Fibroblast of skin of back (primary cell): ENCODE data around the gene ZSCAN10. TPM values are rescaled to one million over a fixed set of nuclear protein-coding genes. Genes with fewer than 3 reads are reported as not detected.

Source experiments
- DNase-seq: peaks from one replicate; pipeline ENCODE4 v3.0.0-alpha.2; 2013
- polyA plus RNA-seq, 2 experiments: library from polyadenylated mRNA; unstranded; fragments of 120-200 nt; gene quantifications; one replicate each; pipeline ENCODE4 v1.2.1, GENCODE V29; 2013; ENCODE audit not compliant: insufficient read length in 2 of 2

Gene ZSCAN10
- not detected for polyA plus RNA-seq (2013, experiment 1 of 2; ENCODE audit: insufficient read length)
- not detected for polyA plus RNA-seq (2013, experiment 2 of 2; ENCODE audit: insufficient read length)

DNA sequence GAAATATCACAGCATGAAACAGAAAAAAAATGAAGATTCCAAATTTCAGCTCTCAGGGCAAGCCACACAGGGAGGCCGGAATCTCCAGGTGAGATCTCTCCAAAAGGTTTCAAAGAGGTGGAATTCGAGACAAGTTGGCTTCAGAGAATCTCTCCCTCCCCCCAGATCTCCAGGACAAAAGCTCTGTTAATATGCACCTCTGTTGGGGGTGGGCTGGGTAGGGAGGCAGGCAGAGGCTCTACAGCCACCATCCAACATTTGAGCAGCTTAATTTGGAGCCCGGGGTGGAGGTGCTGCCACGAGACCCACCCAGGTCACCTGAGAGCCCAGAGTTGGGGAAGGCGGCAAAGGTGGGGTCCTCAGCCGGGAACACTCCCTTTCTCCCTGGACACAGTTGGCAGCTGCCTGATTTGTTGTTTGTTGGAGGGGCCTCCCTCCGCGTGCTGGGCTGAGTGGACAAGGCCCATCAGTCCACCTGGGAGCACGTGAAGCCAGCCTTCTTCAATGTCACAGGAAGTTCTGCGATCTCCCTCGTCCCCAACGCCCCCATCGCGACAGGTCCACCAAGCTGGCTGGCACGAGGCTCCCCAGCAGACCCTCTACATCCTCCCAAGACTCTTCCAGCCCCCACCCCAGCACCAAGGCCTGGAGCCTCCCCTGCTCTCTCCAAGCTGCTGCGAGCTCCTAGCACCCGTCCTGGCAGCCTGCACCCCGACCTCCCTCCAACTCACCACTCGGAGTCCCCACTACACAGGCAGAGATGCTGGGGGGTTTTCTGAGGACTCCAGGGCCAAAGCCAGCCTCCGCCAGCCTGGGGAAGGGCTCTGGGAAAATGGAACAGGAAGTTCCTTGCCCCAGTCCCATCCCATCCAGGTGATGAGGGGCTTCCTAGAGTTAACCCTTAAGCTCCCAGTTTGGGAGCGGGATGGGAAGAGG lies at the start of gene ZSCAN10:
ZSCAN10 (minus strand) TSS at position 836 of the 936 bp plus-strand sequence. CDS start 6,357 bp downstream, outside the sequence.
- DNase-seq = no peak

DNA sequence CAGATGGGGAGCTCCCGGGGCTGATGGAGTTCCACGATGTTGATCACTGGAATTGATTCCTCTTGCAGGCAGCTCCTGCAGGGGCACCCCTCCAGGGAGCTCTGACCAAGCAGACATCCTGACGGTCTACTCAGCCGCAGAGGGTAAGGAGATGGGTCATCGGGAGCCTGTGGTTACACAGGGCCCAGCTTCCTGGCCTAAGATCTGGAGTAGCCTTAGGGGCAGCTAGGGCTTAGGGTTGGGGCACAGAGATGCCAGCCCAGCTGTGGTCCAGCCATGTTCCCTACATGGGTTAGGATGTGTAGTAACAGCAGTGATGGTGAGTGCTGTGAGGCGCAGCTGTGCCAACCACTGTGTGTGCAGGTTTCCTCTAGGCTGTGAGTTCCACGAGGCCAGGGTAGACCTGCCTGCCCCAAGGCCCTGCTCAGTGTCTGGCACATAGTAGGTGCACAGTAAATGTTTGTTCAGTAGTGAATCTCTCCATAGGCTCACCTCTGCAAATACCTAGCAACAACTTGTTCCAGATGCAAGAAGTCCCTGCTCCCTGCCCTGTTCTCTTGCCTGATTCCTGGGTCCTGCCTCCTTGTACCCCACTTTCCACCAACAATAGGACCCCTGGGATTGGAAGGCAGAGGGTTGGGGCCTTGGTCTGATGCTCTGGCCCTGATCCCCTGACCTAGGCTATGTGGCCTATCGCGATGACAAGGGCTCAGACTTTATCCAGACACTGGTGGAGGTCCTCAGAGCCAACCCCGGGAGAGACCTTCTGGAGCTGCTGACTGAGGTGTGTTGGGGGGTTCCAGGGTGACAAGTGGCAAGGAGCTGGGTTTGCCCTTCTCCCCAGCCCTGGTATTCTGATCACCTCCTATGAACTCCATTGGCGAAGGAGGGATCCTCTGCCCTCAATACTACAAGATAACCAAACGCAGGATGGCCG lies 49.4 kb upstream of the ZSCAN10 start:
- no peak for DNase-seq

DNA sequence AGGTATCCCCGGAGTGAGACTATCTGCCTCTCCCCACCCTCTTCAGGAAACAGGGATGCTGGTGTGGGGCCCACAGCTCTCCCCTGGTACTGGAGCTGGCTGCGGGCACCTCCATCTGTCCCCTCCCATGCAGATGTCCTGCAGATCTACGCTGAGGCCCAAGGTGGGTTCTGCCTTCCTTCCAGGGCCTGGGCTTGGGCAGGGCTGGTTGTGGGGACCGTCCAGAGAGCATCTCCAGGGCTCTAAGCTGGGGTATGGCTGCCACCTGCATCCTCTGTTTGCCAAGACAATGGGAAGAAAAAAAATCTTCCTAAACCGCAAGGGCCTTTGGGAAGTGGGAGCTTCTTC lies 48.6 kb upstream of the ZSCAN10 start:
- no peak for DNase-seq

DNA sequence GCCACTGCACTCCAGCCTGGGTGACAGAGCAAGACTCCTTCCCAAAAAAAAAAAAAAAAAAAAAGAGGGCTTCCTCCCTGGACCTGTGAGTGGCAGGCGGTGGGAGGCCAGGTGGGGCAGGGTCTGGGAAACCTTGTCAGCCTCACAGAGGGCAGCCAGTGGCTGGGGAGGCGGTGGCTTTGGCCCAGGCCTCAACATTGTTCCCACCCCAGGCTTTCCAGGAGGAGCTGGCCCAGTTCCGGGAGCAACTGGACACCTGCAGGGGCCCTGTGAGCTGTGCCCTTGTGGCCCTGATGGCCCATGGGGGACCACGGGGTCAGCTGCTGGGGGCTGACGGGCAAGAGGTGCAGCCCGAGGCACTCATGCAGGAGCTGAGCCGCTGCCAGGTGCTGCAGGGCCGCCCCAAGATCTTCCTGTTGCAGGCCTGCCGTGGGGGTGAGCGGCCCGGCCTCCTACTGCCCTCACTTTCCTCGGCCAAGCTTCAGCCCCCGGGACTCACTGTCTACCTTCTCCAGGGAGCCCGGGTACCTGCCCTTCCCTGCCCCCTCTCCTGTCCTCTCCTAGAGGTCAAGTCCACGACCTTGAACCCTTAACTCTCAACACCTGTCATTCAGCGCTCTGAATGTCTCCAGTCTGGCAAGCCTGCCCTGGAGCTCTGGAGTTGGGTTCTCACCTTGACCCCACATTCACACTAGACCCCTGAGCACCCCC lies 48.1 kb upstream of the ZSCAN10 start:
- no peak for DNase-seq

DNA sequence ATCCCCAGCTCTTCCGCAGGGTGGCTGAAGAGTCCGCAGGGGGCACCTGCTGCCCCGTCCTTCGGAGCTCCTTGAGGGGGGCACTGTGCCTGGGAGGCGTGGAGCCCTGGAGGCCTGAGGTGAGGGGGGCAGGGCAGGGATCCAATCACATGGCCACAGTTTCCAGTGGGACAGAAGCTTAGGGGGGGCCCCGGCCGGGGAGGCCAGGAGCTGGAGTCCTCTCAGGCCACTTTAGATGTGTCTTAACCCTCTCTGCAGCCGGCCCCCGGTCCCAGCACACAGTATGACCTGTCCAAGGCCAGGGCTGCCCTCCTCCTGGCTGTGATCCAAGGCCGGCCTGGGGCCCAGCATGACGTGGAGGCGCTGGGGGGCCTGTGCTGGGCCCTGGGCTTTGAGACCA lies 46.6 kb upstream of the ZSCAN10 start:
- DNase-seq = no peak

DNA sequence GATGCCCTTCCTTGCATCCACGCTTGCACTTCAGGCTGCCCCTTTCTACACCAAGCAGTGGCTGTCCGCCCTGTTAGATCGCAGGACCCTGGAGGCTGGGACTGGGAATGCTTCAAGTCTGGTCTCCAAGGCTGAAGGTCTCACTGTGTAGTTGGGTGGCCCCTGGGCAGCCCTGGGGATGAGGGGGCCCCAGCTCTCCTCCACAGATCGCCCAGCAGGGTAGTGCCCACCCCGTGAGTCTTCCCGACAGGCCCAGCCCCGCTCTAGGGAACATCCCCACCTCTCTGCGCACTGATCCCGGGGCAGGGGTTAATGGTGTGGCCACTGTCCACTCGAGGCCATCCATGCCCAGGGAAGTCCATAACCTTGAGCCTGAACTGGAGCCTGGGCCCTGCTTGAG lies 46.1 kb upstream of the ZSCAN10 start:
- DNase-seq = no peak

DNA sequence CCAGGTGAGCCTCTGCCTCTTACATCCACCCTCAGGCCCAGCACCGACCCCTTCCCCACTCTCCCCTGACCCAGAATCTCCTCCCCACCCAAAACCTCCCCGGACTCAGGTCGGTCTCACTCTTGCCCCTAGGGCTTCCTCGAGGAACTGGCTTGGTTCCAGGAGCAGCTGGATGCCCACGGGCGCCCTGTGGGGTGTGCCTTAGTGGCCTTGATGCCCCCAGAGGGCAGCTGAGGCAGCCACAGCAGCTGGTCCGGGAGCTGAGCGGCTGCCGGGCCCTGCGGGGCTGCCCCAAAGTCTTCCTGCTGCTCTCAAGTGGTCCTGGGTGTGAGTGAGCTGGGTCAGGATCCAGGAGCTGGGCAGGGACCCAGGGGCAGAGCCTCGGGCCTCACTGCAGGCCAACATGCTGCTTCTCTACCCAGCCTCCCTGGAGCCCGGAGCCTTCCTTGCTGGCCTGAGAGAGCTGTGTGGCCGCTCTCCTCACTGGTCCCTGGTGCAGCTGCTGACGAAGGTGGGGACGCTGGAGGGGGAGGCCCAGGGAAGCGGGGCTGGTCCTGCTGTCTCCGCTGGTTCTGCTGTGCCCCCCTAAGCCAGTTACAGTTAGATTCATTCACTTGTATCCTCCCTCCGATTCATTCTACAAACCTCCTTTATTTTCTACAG lies 45.4 kb upstream of the ZSCAN10 start:
- DNase-seq = no peak

DNA sequence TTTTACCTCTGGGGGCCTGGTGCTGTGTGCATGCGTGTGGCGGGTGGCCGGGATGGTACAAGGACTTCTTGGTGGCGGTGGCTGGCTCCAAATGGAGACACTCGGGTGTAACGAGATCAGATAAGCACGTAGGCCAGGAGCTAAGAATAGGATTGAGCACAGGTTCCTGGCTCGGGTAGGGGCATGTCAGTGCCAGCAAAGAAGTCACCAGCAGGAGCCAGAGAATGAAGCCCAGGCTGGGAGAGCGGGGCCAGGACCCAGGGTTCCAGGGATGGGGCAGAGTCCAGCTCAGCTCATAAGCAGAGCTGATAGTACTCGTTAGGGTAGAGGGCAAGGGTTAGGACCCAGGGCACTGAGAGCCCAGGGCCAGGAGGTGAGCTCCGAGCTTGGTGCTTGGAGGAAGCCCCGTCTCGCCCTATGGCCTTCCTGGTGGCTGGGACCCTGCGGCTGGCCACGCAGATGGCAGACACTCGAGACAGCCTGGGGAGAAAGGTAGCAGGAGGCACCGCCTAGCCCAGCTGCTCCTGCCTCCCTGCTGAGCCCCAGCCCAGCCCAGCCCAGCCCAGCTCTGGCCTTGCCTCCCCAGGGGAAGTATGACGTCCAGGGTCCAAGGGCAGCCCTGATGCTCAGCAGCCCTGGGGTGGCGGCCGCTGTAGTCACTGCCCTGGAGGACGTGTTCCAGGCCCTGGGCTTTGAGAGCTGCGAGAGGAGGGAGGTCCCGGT lies 44.7 kb upstream of the ZSCAN10 start:
- DNase-seq = no peak

DNA sequence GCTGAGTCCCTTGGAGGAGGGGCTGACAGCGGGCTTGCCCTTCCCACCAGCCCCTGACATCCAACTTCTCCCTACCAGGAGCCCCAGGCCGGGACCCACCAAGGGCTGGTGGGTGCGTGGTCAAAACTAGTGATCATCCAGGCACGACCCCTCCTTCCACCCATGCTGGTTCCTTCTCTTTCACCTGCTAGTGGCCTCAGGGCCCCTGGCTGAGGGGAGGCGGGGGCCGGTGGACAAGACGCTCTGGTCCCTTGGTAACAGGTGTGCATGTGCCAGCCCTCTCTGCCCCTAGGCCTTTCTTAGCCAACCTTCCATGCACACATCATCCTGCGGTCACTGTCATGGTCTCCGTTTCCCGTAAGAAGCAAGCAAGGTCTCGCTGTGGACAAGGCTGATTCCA lies 44.1 kb upstream of the ZSCAN10 start:
- DNase-seq = no peak

DNA sequence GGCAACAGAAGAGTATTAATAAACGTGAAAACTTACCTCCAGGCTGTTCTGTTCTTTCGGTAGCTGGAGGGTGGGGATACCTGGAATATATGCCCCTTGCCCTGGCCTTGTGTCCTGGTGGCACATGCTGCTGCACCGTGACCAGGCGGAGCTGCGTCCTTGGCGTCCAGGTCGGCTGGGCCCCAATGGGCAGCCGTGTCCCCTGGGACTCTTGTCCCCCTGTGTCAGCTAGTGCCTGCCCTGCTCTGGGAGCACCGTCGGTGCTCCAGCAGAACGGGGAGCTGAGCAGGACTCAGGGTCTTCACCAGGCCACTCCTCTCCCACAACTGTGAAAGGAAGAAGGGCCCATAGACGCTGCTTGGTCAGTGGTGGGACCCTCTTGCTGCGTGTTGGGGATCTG lies 43.7 kb upstream of the ZSCAN10 start:
- DNase-seq = no peak

DNA sequence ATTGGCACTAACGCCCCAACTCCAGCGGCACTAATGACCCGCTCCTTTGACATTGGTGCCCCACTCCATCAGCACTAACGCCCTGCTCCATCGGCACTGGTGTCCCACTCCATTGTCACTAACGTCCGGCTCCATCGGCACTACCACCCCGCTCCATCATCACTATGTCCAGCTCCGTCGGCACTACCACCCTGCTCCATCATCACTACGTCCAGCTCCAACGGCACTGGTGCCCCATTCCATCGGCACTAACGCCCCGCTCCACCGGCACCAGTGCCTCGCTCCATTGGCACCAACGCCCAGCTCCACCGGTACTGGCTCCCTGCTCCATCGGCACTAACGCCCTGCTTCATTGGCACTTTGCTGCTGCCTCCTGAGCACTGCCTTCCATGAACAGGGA lies 43.2 kb upstream of the ZSCAN10 start:
- DNase-seq = no peak

DNA sequence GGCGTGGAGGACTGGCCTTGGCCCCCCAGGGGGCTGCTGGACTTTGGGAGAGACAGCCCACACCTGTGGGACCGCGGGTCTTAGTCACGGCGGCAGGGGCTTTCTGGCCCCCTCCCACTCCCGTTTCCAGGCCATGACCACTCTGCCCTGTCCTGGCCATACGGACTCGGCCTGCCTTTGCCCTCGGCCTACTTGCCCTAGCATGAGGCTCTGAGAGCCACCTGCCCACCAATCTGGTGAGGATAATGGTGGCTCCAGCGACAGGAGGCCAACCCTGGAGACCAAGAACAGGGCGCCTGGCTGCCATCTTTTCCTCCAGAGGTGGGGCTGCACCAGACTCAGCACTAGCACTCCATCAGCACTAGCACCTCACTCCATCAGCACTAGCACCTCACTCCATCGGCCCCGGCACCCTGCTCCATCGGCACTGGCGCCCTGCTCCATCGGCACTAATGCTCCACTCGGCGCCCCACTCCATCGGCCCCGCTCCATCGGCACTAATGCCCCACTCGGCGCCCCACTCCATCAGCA lies 42.8 kb upstream of the ZSCAN10 start:
- DNase-seq = no peak

DNA sequence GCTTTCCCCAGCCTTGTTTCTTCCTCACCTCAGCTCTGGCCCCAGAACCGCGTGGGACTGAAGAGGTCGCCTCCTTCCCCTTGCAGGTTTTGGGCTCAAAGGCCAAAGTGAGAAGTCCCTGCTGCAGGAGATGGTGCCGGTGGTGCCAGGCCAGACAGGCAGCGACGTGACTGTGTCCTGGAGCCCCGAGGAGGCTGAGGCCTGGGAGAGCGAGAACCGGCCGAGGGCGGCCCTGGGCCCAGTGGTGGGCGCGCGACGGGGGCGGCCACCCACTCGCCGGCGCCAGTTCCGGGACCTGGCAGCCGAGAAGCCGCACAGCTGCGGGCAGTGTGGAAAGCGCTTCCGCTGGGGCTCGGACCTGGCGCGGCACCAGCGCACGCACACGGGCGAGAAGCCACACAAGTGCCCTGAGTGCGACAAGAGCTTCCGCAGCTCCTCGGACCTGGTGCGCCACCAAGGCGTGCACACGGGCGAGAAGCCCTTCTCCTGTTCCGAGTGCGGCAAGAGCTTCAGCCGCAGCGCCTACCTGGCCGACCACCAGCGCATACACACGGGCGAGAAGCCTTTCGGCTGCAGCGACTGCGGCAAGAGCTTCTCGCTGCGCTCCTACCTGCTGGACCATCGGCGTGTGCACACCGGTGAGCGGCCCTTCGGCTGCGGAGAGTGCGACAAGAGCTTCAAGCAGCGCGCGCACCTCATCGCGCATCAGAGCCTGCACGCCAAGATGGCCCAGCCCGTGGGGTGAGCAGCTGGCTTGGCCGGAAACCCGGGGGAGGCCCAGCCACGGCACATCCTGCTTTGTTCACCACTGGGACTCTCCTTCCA lies 41.7 kb upstream of the ZSCAN10 start:
- DNase-seq = no peak

DNA sequence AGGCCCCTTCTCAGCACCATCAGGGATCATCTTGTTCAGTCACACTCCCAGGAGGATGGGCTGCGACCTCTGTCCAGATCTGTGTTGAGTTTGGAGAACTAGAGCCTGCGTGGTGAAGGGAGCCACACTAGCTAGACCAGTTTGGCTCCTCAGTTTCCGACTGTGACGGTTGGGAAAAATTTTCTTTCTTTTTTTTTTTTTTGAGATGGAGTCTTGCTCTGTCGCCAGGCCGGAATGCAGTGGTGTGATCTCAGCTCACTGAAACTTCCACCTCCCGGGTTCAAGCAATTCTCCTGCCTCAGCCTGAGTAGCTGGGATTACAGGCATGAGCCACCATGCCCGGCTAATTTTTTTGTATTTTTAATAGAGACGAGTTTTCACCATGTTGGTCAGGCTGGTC lies 40.5 kb upstream of the ZSCAN10 start:
- DNase-seq = peak; percentile 53

DNA sequence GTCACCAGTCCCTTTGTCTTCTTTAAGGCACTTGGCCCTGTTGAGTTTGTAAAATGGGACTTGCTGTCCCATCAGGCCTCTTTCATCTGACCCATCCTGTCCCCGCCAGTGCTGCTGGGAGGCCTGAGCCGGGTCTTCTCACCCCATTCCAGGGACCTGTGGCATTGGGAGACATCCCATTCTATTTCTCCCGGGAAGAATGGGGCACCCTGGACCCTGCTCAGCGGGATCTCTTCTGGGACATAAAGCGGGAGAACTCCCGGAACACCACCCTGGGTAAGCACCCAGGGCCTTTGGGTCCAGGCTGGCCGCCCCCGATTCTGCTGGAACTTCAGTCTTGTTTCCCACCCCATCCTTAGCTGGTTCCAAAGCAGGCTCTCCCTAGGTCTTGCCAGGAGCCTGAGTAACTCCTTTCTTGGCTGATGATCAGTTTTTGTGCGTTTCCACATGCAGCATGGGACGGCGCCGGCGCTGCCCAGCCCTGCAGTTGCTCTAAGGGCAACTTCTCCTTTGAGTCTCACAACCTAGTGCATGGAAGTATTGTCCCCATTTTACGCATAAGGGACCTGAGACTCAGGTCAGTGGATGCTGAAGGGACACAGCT lies 39.8 kb upstream of the ZSCAN10 start:
- no peak for DNase-seq

DNA sequence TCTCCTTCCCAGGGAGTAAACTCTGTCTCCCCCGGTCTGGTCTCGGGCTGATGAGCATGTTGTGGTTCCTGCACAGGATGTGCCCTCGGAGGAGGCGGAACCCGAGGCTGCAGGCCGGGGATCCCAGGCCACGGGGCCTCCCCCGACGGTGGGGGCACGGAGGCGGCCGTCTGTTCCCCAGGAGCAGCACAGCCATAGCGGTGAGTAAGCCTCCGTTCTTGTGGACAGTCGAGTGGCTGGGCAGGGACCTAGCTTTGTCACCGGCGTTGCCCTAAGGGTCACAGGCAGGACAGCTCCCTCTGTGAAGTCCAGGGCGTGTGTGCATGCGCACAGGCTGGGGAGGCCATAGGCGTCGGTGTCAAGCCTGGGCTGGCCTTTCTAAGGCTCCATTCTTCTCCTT lies 39.2 kb upstream of the ZSCAN10 start:
- DNase-seq = no peak

DNA sequence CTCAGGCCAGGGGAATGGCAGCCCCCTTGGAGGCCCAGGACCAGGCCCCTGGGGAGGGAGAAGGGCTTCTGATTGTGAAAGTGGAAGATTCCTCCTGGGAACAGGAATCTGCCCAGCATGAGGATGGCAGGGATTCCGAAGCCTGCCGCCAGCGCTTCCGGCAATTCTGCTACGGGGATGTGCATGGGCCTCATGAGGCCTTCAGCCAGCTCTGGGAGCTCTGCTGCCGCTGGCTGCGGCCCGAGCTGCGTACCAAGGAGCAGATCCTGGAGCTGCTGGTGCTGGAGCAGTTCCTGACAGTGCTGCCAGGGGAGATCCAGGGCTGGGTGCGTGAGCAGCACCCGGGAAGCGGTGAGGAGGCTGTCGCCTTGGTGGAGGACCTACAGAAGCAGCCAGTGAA lies 38.2 kb upstream of the ZSCAN10 start:
- no peak for DNase-seq

DNA sequence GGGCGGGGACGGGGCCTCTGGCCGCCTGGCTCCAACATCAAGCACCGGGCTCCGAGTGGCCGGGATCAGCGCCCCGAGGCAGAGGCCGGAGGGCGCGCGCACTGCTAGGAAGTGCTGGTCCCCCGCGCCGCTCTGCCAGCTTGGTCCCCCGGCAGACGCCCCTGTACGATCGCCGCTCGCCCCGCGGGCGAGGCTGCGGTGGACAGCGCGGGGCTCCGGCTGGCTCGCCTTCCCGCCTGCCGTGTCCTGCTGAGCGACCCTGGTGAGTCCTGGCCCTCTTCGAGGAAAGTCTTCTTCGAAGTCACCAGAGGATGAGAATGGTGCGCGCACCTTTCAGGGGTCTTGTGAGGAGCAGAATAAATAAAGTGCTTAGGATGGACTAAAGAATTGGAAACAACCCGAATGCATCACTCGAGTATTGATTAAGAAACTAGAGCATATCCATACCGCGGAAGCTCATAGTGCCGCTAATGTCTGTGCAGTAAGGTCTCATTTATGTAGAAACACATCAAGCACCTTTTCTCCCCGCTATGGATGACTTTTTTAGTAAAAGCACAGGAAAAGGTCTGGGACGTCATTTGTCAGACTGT lies 36.1 kb upstream of the ZSCAN10 start:
- DNase-seq = no peak
